ENCODE measurements around the gene CLIP1. TPM values are rescaled to one million over a fixed set of nuclear protein-coding genes. Genes with fewer than 3 reads are reported as not detected.

The CLIP1 gene
- total and polyA plus RNA-seq, 2 of the 8 experiments (the other 6 are each of a cell fraction or from before 2014, with no cell fraction given) = 19.0 to 27.6 TPM

DNA sequence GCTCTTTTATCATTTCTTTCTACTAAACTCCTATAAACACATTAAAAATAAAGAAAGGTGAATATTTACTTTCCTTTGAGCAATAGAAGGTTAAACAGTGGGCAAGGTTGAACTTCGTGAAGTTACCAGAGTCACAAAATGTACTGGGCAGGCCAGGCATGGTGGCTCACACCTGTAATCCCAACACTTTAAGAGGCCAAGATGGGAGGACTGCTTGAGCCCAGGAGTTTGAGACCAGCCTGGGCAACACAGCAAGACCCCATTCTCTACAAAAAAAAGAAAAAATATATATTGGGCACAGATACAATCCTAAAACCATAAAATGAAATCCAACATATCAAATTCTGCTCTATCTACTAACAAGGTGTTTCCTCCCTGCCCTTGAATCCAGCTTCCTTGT lies 95.5 kb downstream of the CLIP1 start:
- H2BK20ac ChIP-seq (ENCODE audit: low read length) = no peak overlapping the region
- H2AFZ ChIP-seq (ENCODE audit: low read length) = no peak overlapping the region
- H3K4me3 ChIP-seq (ENCODE audit: extremely low read depth in 1 of 4, insufficient read depth in 2 of 4, low read depth in 3 of 4, low read length in 4 of 4) = no peak overlapping the region
- no peaks in the 10 kb centered on the region for H3K23me2 ChIP-seq (ENCODE audit: low read depth, low read length)
- no peaks in the 10 kb centered on the region for H3K79me1 ChIP-seq (ENCODE audit: low read depth, low read length)
- H4K20me1 ChIP-seq (replicated peaks in 1 of 2; ENCODE audit: control insufficient read depth in 1 of 2, insufficient read depth in 2 of 2, low read length in 2 of 2) = no peaks in the 10 kb centered on the region
- H3K27ac ChIP-seq (ENCODE audit: low read depth, low read length) = no peak overlapping the region
- peaks cover 0 to 9% (median 2%) of the 10 kb centered on the region in 4 experiments; a peak in 3 of 8 replicates for H3K36me3 ChIP-seq (ENCODE audit: control insufficient read depth in 2 of 4, insufficient read depth in 4 of 4, low read length in 3 of 4)
- no peak overlapping the region for H2AK5ac ChIP-seq (ENCODE audit: low read depth, low read length)
- no peak overlapping the region for H2BK5ac ChIP-seq (ENCODE audit: low read depth, low read length)
- 85% methylated on average over 1 of the region's 1 CpG; no CpG with 5 or more reads in 1 of the 2 experiments for WGBS, 2 experiments (ENCODE audit: extremely low coverage in 1 of 2, insufficient coverage in 1 of 2, insufficient read length in 1 of 2, insufficient replicate concordance in 2 of 2, low coverage in 1 of 2, low lambda C conversion rate in 2 of 2, missing lambda C conversion rate in 1 of 2)
- ChIA-PET POLR2A (ENCODE audit: partially characterized antibody) (no interaction called here), CTCF (ENCODE audit: partially characterized antibody) (interaction anchor here (1.4 to 3.1 kb wide), 3 partner anchors 10 to 137 kb away, joined by 5 to 10 read pairs (median 9); no protein-coding TSS in a partner anchor)
- H2BK120ac ChIP-seq (replicated peaks; ENCODE audit: low read depth, low read length) = no peak overlapping the region
- H2BK12ac ChIP-seq (ENCODE audit: low read depth, low read length) = no peak overlapping the region
- DNase-seq (ENCODE audit: low read depth in 1 of 2, low spot score in 2 of 2) (no peak), FAIRE-seq (no peak)
- H3K9me3 ChIP-seq (ENCODE audit: insufficient read depth in 2 of 2, low read depth in 1 of 2, low read length in 1 of 2) = no peaks in the 10 kb centered on the region
- no peak overlapping the region for H4K8ac ChIP-seq (ENCODE audit: extremely low read depth, insufficient read depth, low read length)
- no peak overlapping the region for H3K23ac ChIP-seq (ENCODE audit: insufficient read length)
- H3K14ac ChIP-seq (ENCODE audit: insufficient read length) = no peak overlapping the region
- H3K9ac ChIP-seq (replicated peaks in 1 of 4; ENCODE audit: extremely low read depth in 1 of 4, low read depth in 3 of 4, low read length in 3 of 4) = no peak overlapping the region
- H4K5ac ChIP-seq (ENCODE audit: insufficient read length, low read depth, low read length) = no peak overlapping the region
- no peaks in the 10 kb centered on the region for H3K79me2 ChIP-seq (ENCODE audit: control insufficient read depth in 1 of 2, insufficient read depth in 2 of 2, low read length in 2 of 2)
- no peak overlapping the region for H3K4ac ChIP-seq (replicated peaks; ENCODE audit: insufficient read length, low read depth, low read length)
- H4K91ac ChIP-seq (replicated peaks; ENCODE audit: insufficient read length, low read length) = no peak overlapping the region
- no peak overlapping the region for H3K56ac ChIP-seq (replicated peaks; ENCODE audit: insufficient read length, low read depth, low read length)
- H3K27me3 ChIP-seq (replicated peaks in 1 of 4; ENCODE audit: control insufficient read depth in 3 of 4, extremely low read depth in 1 of 4, insufficient read depth in 3 of 4, low read length in 3 of 4) = no peaks in the 10 kb centered on the region
- H2BK15ac ChIP-seq (ENCODE audit: low read length) = no peak overlapping the region
- H3K4me2 ChIP-seq (ENCODE audit: insufficient read depth in 1 of 2, low read depth in 2 of 2, low read length in 2 of 2) = no peak overlapping the region
- peaks cover 0 to 2% (median 0%) of the 10 kb centered on the region in 4 experiments; a peak in 1 of 7 replicates for H3K4me1 ChIP-seq (replicated peaks in 1 of 4; ENCODE audit: control insufficient read depth in 3 of 4, insufficient read depth in 4 of 4, low read length in 3 of 4)
- H3K18ac ChIP-seq (ENCODE audit: extremely low read depth, low read length) = no peak overlapping the region
- no peak for TF ChIP-seq GABPA (IDR thresholded peaks at IDR 0.05; ENCODE audit: borderline replicate concordance, insufficient read depth, low read length)
- TF ChIP-seq POU5F1 (IDR thresholded peaks at IDR 0.05; ENCODE audit: low read depth, low read length) = no peak
- TF ChIP-seq, protein P1, sequence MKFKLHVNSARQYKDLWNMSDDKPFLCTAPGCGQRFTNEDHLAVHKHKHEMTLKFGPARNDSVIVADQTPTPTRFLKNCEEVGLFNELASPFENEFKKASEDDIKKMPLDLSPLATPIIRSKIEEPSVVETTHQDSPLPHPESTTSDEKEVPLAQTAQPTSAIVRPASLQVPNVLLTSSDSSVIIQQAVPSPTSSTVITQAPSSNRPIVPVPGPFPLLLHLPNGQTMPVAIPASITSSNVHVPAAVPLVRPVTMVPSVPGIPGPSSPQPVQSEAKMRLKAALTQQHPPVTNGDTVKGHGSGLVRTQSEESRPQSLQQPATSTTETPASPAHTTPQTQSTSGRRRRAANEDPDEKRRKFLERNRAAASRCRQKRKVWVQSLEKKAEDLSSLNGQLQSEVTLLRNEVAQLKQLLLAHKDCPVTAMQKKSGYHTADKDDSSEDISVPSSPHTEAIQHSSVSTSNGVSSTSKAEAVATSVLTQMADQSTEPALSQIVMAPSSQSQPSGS (IDR thresholded peaks at IDR 0.05; ENCODE audit: low read length) = no peak
- no peak for TF ChIP-seq SIRT6 (IDR thresholded peaks at IDR 0.05; ENCODE audit: low read length)
- no peak for TF ChIP-seq KDM5A (IDR thresholded peaks at IDR 0.05; ENCODE audit: low read length)
- no peak for TF ChIP-seq BACH1 (IDR thresholded peaks at IDR 0.05; ENCODE audit: low read length)
- TF ChIP-seq, protein P2, sequence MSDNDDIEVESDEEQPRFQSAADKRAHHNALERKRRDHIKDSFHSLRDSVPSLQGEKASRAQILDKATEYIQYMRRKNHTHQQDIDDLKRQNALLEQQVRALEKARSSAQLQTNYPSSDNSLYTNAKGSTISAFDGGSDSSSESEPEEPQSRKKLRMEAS (IDR thresholded peaks at IDR 0.05) = no peak
- no peak for TF ChIP-seq PHF8 (conservative IDR thresholded peaks at IDR 0.05; ENCODE audit: low read depth, low read length)
- TF ChIP-seq KDM4A (IDR thresholded peaks at IDR 0.05; ENCODE audit: low read depth, low read length, severe bottlenecking) = no peak
- no peak for TF ChIP-seq NRF1 (IDR thresholded peaks at IDR 0.05; ENCODE audit: low read depth, low read length)
- TF ChIP-seq POLR2AphosphoS5 (IDR thresholded peaks at IDR 0.05; ENCODE audit: low read depth, low read length) = no peak
- TF ChIP-seq, protein P3, sequence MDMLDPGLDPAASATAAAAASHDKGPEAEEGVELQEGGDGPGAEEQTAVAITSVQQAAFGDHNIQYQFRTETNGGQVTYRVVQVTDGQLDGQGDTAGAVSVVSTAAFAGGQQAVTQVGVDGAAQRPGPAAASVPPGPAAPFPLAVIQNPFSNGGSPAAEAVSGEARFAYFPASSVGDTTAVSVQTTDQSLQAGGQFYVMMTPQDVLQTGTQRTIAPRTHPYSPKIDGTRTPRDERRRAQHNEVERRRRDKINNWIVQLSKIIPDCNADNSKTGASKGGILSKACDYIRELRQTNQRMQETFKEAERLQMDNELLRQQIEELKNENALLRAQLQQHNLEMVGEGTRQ (IDR thresholded peaks at IDR 0.05; ENCODE audit: low read length) = no peak

Data from H1 (cell line).